ENCODE data around the gene GAS6. TPM values are rescaled to one million over a fixed set of nuclear protein-coding genes. Genes with fewer than 3 reads are reported as not detected.

GAS6 gene
- polyA plus RNA-seq, 4 donors: 23.6 to 57.1 (median 29.3) TPM

DNA sequence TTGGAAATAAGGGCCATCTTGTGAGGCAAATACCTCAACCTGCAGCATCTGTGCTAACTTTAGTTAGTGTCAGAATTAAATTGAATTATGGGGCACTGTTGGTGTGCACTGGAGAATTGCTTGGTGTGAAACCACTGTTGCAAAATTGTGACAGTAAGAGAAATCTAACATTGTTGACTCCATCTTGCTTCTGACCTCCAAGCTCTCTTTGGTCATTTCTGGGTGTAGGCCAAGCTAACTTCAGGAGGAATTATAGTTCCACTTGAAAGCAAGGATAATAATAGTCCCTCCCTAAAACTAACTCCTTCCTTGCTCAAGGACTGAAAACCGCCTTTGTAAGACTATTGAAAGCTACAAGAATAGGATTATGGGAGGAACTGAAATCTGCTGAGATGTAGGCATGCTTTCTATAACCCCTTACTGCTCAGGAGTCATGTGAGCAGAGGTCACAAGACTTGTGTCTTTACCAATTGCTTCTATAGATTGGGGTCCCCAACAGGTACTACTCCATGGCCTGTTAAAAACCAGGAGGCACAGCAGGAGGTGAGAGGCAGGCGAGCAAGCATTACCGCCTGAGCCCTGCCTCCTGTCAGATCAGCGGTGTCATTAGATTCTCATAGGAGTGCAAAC, 24.9 kb upstream of the GAS6 start:
- DNase-seq (ENCODE audit: low read depth in 4 of 4, low spot score in 3 of 4): no peak

DNA sequence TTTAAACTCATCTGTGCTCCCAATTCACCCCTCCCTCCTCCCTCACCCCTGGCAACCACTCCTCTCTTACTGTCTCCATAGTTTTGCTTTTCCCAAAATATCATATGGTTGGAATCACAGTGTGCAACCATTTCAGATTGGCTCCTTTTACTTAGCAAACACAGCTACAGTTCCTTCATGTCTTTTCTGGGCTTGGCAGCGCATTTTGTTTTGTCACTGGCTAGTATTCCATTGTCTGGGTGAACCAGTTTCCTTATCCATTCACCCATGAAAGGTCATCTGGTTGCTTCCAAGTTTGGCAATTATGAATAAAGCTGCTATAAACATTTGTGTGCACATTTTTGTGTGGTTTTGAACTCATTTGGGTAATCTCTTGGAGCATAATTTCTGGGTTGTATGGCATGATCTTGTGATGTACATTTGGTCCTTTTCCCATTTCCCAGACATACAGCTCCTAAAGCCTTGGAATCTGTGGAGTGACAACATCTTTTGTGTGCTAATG, 23.9 kb upstream of the GAS6 start:
- DNase-seq (ENCODE audit: low read depth in 4 of 4, low spot score in 3 of 4): no peak

DNA sequence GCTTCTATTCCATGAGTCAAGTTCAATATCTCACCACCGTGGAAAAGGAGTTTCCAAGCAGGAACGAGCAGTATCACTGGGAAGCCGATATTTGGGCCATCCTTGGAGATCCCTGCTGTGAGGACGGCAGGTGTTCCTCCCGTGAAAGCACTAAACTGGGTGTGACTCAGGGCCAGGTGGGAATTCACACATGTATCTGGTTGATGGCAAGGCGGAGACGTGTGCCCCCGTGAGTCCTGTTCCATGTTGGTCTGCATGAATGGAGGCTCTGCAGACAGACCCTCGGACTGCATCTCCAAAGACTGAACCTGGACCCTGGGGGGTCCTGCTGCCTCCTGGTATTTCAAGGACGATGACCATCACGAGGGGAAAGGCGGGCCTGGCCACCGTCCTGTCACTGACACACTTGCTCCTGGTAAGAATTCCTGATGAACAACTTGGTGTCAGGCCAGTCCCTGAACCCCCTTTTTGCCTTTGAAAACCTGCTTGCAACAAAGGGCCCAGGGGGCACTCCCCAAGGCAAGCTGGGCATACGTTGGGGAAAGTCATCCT, 22.8 kb upstream of the GAS6 start:
- no peak for DNase-seq (ENCODE audit: low read depth in 4 of 4, low spot score in 3 of 4)

DNA sequence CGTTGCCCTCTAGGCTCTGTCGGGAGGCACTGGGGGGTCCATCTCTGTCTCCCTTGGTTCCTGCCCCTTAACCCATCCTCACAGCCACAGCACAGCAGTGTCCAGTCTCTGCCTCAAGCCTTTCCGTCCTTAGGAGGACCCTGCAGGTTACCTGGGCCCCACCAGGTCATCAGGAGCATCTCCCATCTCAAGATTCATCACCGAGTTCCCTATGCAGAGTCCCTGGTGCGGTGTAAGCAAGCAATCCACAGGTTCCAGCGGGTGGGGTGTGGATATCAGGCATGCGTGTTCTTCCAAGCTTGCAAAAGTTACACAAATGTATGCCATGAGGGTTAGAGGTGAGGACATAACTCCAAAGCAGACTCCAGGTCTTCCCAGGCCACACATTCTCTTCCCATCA, 20.9 kb upstream of the GAS6 start:
- DNase-seq (ENCODE audit: low read depth in 4 of 4, low spot score in 3 of 4): no peak

DNA sequence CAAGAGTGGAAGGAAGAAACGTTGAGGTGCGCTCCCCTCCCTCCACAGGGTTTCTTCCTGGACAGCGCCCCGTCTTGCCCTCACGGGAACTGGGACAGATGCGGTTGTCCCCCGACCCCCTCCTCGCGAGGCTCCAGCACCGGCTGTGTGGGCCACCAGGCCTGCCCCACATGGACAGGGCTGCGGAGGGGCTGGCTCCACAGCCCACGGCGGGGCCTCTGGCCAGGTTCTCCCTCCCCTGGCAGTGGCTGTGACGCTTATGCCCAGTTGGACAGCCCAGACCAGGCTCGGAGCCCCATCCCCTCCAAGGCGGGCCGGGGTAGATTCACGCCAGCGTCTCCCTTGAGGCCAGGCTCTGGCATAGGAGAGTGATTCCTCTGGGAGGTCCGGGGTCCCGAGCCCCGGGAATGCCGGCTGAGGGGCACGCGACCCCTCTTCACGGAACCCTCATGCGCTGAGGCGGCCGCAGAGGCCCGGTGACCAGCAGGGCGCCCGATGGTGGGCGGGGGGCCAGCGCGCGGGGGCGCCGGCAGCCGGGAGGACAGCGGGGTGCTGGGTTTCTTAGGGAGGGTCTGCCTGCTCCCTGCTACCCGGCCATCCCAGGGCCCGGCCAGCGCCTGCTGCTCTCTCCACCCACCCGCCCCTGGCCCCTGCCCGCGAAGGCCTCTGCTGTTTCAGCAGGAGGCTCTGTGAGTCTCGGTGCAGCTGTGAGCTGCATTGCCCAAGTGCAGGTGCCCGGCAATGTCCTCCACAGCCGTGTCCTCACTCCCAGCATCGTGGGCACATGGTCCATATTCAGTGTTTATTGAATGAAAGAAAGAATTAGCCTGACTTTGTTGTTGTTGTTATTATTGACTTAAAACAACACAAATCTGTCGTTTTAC, 20.3 kb upstream of the GAS6 start:
- no peak for DNase-seq (ENCODE audit: low read depth in 4 of 4, low spot score in 3 of 4)

DNA sequence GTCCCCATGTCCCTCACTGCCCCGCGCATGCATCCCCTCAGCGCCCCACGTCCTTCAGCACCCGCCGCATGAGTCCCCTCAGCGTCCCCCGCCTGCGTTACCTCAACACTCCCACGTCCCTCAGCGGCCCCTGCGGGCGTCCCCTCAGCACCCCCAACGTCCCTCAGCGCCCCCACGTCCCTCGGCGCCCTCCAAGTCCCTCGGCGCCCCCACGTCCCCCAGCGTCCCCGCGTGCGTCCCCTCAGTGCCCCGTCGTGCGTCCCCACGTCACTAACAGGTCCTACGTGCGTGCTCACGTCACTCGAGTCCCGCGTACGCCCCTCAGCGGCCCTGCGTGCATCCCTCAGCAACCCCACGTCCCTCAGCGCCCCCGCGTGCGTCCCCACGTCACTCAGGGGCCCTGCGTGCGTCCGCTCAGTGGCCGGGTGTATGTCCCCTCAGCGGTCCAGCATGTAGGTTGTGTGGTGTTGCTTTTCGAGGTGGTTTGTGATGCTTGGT, 19.5 kb upstream of the GAS6 start:
- no peak for DNase-seq (ENCODE audit: low read depth in 4 of 4, low spot score in 3 of 4)

- no peak for DNase-seq (ENCODE audit: low read depth in 4 of 4, low spot score in 3 of 4)
Measured at GRCh38 chr13:113882716-113883115, 18.8 kb upstream of the GAS6 start.

DNA sequence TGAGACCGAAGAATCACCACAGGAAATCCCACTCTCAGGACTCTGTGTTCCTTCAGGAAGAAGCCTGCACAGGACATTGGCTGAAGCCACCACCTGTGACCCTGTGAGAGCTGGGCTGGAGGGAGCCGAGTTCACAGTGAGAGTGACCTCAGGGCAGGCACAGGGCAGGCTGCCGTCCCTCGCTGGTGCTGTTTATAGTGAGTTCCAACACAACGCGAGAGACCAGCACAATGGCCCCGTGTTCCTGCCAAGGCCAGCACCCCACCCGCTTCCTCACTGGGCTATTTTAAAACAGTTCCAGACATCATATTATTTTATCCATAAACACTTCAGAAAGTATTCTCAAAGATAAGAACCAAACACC, 18.4 kb upstream of the GAS6 start:
- DNase-seq (ENCODE audit: low read depth in 4 of 4, low spot score in 3 of 4): no peak

- DNase-seq (ENCODE audit: low read depth in 4 of 4, low spot score in 3 of 4): no peak
Measured at GRCh38 chr13:113881614-113882266, 17.9 kb upstream of the GAS6 start.

- DNase-seq (ENCODE audit: low read depth in 4 of 4, low spot score in 3 of 4): no peak
Measured at GRCh38 chr13:113880651-113881611, 17.1 kb upstream of the GAS6 start.

GRCh38 chr13:113879494-113880360, 15.9 kb upstream of the GAS6 start:
- DNase-seq (ENCODE audit: low read depth in 4 of 4, low spot score in 3 of 4): no peak

DNA sequence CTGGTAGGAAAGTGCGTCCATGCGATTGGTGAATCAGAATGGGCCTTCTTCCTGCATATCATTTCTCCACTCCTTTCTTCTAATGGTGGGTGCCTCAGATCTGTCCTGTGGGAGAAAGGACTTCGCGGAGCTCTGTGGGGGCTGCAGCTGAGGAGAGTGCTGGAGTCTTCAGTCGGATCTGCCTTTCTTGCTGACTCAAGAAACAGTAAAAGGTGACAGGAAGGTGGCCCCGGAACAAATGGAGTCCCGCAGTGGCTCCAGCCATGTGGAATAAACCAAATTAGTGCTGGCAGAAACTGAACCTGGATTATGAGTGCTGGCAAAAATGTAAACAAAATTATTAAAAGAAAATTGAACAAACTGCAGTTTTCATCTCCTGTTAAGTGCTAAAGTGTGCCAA, 15.1 kb upstream of the GAS6 start:
- no peak for DNase-seq (ENCODE audit: low read depth in 4 of 4, low spot score in 3 of 4)

- DNase-seq (ENCODE audit: low read depth in 4 of 4, low spot score in 3 of 4): no peak
Measured at GRCh38 chr13:113877149-113877990, 13.5 kb upstream of the GAS6 start.

- no peak for DNase-seq (ENCODE audit: low read depth in 4 of 4, low spot score in 3 of 4)
Measured at GRCh38 chr13:113876346-113877148, 12.7 kb upstream of the GAS6 start.

DNA sequence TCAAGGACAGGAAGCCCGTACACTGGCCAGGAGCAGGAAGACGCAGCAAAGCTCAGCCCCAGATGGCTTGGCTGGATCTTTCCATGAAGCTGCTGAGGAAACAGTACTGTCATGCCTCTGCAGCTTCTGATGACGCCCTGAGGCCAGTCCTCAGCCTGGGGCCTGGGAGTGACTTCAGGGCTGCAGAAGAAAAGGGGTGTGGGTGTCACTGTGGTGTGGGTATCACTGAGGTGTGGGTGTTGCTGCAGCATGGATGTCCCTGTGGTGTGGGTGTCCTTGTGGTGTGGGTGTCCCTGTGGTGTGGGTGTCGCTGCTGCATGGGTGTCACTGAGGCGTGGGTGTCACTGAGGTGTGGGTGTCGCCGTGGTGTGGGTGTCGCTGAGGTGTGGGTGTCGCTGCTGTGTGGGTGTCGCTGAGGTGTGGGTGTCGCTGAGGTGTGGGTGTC, 12.0 kb upstream of the GAS6 start:
- DNase-seq (ENCODE audit: low read depth in 4 of 4, low spot score in 3 of 4): no peak

- no peak for DNase-seq (ENCODE audit: low read depth in 4 of 4, low spot score in 3 of 4)
Measured at GRCh38 chr13:113875429-113875815, 11.5 kb upstream of the GAS6 start.

Data from left renal pelvis (tissue), 4 donors.